Thymus (tissue), 11 donors: ENCODE results near the gene HHIPL1. TPM values are rescaled to one million over a fixed set of nuclear protein-coding genes. Genes with fewer than 3 reads are reported as not detected.

Experiments used
- DNase-seq, 9 donors: peaks; one replicate each; pipeline ENCODE4 v3.0.0-alpha.2; 2013; ENCODE audit warnings: low spot score in 9 of 9, low read depth in 6 of 9, missing footprints in 1 of 9
- H3K27ac ChIP-seq, 2 donors: one replicate each; pipeline ENCODE4 v1.5.1; 2013; ENCODE audit warnings: control low read depth in 1 of 2, low read depth in 1 of 2, low read length in 1 of 2, mild to moderate bottlenecking in 1 of 2, moderate library complexity in 1 of 2
- H3K27me3 ChIP-seq, 2 donors: one replicate each; pipeline ENCODE4 v1.5.1; 2013; ENCODE audit warnings: low read length in 1 of 2; ENCODE audit not compliant: control insufficient read depth in 2 of 2, insufficient read depth in 1 of 2
- H3K36me3 ChIP-seq, 2 donors: one replicate each; pipeline ENCODE4 v1.5.1; 2013; ENCODE audit warnings: low read length in 1 of 2, mild to moderate bottlenecking in 1 of 2, moderate library complexity in 1 of 2; ENCODE audit not compliant: control insufficient read depth in 2 of 2, insufficient read depth in 2 of 2
- H3K4me1 ChIP-seq, 2 donors: one replicate each; pipeline ENCODE4 v1.5.1; 2013; ENCODE audit warnings: low read length in 2 of 2; ENCODE audit not compliant: control insufficient read depth in 2 of 2, insufficient read depth in 2 of 2
- H3K4me3 ChIP-seq, 2 donors: one replicate each; pipeline ENCODE4 v1.5.1; 2013; ENCODE audit warnings: low read length in 2 of 2, control low read depth in 1 of 2, mild to moderate bottlenecking in 1 of 2
- H3K9me3 ChIP-seq, 2 donors: one replicate each; pipeline ENCODE4 v1.5.1; 2013; ENCODE audit warnings: low read length in 1 of 2, mild to moderate bottlenecking in 1 of 2; ENCODE audit not compliant: control insufficient read depth in 2 of 2, insufficient read depth in 1 of 2
- WGBS: extraction: QIAGEN DNeasy Blood & Tissue Kit; methylation state at CpG from one replicate; pipeline ENCODE4 v1.1.7; 2013; 5-methylcytosine and 5-hydroxymethylcytosine counted together
- polyA plus RNA-seq: library from polyadenylated mRNA; stranded (reverse); fragments of 200-250 nt; gene quantifications from one replicate; pipeline ENCODE4 v1.2.3, GENCODE V29; 2013
- total RNA-seq: library from RNA; stranded (reverse); fragments of 120-200 nt; gene quantifications from one replicate; pipeline ENCODE4 v1.2.4, GENCODE V29; 2013
- donor health status: healthy.

Gene HHIPL1
- total and polyA plus RNA-seq, 2 donors, result 0.23 to 0.33 TPM

DNA sequence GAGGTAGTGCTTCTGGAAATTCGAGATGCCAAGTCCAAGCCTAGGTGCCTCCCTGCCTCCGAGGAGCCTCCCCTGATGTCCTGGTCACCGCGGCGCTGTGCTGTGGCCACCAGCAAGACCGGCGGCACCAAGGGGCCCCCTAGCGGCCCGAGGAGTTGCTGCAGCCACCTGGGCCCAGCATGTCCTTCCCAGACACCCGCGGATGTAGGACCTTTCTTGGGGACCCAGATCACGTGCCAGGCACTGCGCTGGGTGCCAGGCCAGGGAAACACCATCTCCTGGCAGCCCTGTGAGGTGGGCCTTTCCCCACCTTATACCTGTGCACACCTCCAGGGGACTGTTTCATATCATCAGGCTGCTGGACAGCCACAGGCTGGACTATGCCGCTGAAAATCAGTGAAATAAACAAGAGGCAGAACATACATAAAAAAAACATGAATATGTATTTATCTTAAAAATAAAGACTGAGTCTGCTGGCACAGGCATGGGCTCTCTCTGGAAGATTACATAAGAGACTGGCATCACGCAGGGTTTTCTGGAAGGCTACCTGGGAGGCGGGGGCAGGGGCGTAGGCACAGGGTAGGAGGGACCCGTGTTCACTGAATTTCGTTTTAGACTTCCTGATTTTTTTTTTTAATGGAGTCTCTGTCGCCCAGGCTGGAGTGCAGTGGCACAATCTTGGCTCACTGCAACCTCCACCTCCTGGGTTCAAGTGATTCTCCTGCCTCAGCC lies 15.9 kb upstream of the HHIPL1 start:
- no peak overlapping the region for H3K4me3 ChIP-seq
- peaks cover 0 to 4% of the 10 kb centered on the region in 2 donors for H3K9me3 ChIP-seq
- no peaks in the 10 kb centered on the region for H3K4me1 ChIP-seq
- peak in 7 of 9 donors; percentile 10 to 57 (median 25) for DNase-seq
- H3K27me3 ChIP-seq, result peaks cover 0 to 10% of the 10 kb centered on the region in 2 donors
- WGBS, result 26% methylated on average over 20 of the region's 20 CpGs
- H3K27ac ChIP-seq, result no peak overlapping the region
- no peaks in the 10 kb centered on the region for H3K36me3 ChIP-seq

DNA sequence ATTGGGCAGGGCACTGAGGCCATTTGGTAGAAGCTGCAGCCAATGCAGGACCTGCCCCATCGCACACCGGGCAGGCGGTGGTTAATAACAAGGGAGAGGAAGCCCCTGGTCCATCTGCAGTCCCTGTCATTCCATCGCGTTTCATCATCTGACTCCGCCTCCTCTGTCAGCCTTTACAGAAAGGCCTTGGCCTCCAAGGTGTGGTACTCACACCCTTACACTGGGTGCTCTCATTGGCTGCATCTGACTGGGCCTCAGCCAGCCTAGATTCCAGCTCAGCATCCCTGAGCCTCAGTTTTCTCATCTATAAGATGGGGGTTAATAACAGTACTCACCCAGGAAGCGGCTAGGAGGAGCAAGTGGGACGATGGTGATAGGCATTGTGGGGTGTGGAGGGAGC lies 14.7 kb upstream of the HHIPL1 start:
- no peak overlapping the region for H3K4me3 ChIP-seq
- no peaks in the 10 kb centered on the region for H3K36me3 ChIP-seq
- H3K9me3 ChIP-seq, result peaks cover 0 to 4% of the 10 kb centered on the region in 2 donors
- H3K27ac ChIP-seq, result no peak overlapping the region
- H3K27me3 ChIP-seq, result peaks cover 0 to 17% of the 10 kb centered on the region in 2 donors
- 80% methylated on average over 8 of the region's 8 CpGs for WGBS
- DNase-seq, result no peak
- H3K4me1 ChIP-seq, result no peaks in the 10 kb centered on the region

DNA sequence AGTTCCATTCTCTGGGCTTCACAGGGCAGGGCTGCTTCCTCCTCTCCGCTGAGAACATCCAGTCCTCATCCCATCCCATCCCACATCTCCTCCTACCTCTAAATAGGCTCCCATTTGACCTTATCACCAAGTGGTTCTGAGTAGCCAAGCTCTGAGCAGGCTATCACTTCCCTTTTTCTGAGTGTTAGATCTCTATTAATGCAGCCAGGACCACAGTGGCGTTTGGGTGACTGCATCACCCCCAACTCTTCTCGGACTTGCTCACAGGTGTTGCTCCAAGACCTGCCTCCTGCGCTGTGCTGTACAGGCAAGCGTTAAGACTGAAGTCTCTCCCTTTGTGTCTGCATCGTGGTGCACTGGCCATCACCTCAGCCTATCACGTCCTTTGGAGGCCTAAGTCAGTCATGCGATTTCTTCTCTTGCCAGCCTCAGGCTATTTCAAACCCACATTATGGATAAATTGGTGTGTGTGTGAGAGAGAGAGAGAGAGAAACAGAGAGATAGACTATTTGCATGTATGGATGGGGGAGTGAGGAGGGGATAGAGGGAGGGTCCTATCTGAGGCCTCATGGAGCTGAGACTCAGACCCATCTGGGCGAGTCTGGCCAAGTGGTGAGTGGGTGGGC lies 12.4 kb upstream of the HHIPL1 start:
- H3K4me1 ChIP-seq, result no peaks in the 10 kb centered on the region
- WGBS, result 94% methylated on average over 9 of the region's 9 CpGs

DNA sequence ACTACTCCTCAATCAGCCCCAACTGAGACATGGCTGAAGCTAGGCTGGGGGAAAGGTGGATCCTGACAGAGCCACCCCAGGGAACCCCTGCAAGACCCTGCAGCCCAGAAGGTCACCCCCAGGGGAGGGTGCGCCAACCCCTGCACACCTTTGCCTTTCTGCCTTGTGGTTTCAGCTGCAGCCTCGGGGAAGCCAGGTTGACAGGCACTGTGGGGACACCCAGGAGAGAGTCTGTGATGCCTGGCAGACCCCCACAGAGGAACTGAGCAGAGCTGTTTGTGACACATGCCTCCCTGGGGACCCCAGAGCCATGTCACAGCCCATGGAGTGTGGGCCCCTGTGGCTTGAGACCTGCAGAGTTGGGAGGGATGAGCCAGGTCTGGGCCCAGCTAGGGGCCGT lies 11.8 kb upstream of the HHIPL1 start:
- no peaks in the 10 kb centered on the region for H3K36me3 ChIP-seq
- peaks cover 0 to 14% of the 10 kb centered on the region in 2 donors for H3K27me3 ChIP-seq
- 71% methylated on average over 3 of the region's 3 CpGs for WGBS
- peaks cover 0 to 4% of the 10 kb centered on the region in 2 donors for H3K9me3 ChIP-seq
- H3K27ac ChIP-seq, result no peak overlapping the region
- no peak overlapping the region for H3K4me3 ChIP-seq
- H3K4me1 ChIP-seq, result no peaks in the 10 kb centered on the region
- no peak for DNase-seq

More for the DNA sequence above, 12.4 kb upstream of the HHIPL1 start:
- Histone ChIP-seq H3K27ac (no peak overlapping the region), H3K4me3 (no peak overlapping the region), H3K9me3 (peaks cover 0 to 4% of the 10 kb centered on the region in 2 donors), H3K27me3 (peaks cover 0 to 17% of the 10 kb centered on the region in 2 donors), H3K36me3 (no peaks in the 10 kb centered on the region)
- no peak for DNase-seq

DNA sequence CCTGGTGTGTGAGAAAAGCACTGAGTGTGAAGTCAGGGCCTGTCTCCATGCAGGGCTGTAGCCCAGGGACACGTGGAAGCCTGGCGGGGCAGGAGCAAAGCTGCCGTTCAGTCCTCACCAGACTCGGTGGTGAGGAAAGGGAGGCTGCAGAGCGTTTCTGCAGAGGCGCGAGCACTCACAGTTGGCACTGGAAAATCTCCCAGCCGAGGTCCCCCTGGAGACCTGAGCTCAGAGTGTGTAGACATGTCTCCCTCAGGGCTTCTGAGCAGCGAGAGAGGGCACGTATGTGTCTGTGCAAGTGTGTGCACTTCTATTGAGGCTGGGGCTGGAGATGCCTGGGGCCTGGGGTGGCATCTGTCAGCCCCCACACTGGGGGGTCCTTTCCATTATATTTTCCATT lies 11.0 kb upstream of the HHIPL1 start:
- H3K36me3 ChIP-seq, result no peaks in the 10 kb centered on the region
- H3K27me3 ChIP-seq, result peaks cover 0 to 14% of the 10 kb centered on the region in 2 donors
- H3K9me3 ChIP-seq, result peaks cover 0 to 2% of the 10 kb centered on the region in 2 donors
- no peaks in the 10 kb centered on the region for H3K4me1 ChIP-seq
- 92% methylated on average over 10 of the region's 10 CpGs for WGBS
- no peak overlapping the region for H3K27ac ChIP-seq
- H3K4me3 ChIP-seq, result no peak overlapping the region
- DNase-seq, result no peak

DNA sequence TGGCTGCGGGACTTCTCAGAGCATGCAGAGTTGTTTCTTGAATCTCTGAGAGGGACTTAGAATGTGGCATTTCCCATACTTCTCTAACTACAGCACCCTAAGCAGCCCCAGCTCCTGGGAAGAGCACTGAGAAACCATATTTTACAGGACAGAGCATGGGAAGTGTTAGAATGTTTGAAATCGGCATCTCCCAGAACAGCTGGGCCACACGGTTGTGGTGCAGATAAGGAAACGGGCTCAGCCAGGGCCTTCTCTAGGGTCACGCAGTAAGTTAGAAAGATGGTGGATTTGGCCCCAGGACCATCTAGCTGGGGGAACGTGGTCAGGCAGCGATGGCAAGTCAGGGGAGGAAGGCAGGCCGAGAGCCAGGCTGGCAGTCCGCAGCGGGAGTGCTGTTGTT lies 10.5 kb upstream of the HHIPL1 start:
- no peak overlapping the region for H3K4me3 ChIP-seq
- DNase-seq, result no peak
- peaks cover 0 to 14% of the 10 kb centered on the region in 2 donors for H3K27me3 ChIP-seq
- no peaks in the 10 kb centered on the region for H3K9me3 ChIP-seq
- 90% methylated on average over 10 of the region's 10 CpGs for WGBS
- no peaks in the 10 kb centered on the region for H3K4me1 ChIP-seq
- no peak overlapping the region for H3K27ac ChIP-seq
- no peaks in the 10 kb centered on the region for H3K36me3 ChIP-seq

DNA sequence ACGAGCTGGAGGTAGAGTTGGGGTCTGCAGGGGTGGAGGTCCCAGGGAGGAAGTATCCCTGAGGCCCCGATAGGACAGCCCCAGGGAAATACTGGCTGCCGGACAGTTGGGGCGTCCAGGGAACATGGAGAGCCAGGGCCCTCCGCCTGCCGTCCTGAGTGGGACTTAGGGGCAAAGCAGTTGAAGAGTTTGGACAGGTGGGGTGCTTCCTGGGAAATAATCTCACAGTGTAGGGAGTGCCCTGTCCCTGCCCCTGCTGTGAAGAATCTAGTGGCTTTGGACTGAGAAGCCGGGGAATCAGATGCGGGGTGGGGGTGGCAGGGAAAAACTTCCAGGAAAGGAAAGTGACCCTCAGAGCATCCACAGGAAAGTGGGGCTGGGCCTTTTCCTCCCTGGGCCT lies 9.8 kb upstream of the HHIPL1 start:
- no peaks in the 10 kb centered on the region for H3K4me1 ChIP-seq
- no peaks in the 10 kb centered on the region for H3K9me3 ChIP-seq
- H3K36me3 ChIP-seq, result no peaks in the 10 kb centered on the region
- H3K4me3 ChIP-seq, result no peak overlapping the region
- H3K27me3 ChIP-seq, result peaks cover 0 to 14% of the 10 kb centered on the region in 2 donors
- WGBS, result 83% methylated on average over 8 of the region's 8 CpGs
- DNase-seq, result no peak
- no peak overlapping the region for H3K27ac ChIP-seq

DNA sequence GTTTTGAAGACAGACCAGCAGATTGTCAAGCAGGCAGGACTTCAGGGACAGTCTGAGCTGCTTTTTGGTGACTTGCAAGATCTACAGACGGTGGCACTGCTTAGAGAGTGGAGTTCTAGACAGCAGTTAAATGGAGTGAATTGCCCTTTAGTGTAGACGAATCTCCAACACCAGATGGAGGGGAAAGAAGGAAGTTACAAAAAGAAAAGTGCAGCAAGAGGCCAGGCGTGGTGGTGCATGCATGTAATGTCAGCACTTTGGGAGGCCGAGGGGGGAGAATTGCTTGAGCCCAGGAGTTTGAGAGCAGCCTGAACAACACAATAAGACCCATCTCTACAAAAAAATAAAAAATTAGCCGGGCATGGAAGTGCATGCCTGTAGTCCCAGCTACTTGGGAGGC lies 8.4 kb upstream of the HHIPL1 start:
- H3K9me3 ChIP-seq, result no peaks in the 10 kb centered on the region
- no peaks in the 10 kb centered on the region for H3K36me3 ChIP-seq
- H3K27ac ChIP-seq, result no peak overlapping the region
- H3K4me3 ChIP-seq, result no peak overlapping the region
- 68% methylated on average over 5 of the region's 5 CpGs for WGBS
- H3K27me3 ChIP-seq, result peaks cover 0 to 14% of the 10 kb centered on the region in 2 donors
- DNase-seq, result no peak
- H3K4me1 ChIP-seq, result no peaks in the 10 kb centered on the region

DNA sequence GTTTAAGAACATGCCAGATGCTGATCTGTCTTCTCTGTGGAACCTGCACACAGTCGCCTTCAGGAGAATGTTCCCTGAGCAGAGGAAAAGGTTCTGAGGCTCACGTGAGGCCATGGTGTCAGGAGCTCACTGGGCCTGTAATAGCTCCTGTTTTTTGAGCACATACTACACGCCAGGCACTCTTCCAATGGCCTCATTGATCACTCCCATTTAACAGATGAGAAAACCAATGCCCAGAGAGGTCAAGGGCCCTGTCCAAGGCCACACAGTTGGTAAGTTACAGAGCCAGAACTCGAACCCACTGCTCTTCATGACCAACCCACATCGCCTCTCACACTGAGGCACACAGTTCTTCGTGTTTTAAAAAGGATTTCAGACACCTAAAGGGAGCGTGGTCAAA lies 7.3 kb upstream of the HHIPL1 start:
- Histone ChIP-seq H3K4me3 (no peak overlapping the region), H3K9me3 (no peaks in the 10 kb centered on the region), H3K27me3 (peaks cover 0 to 14% of the 10 kb centered on the region in 2 donors), H3K36me3 (no peaks in the 10 kb centered on the region), H3K27ac (no peak overlapping the region), H3K4me1 (no peaks in the 10 kb centered on the region)
- 93% methylated on average over 7 of the region's 7 CpGs for WGBS
- DNase-seq, result no peak
